Measurements from ENCODE around the gene STK35. TPM values are rescaled to one million over a fixed set of nuclear protein-coding genes. Genes with fewer than 3 reads are reported as not detected.

STK35 gene
- total and polyA plus RNA-seq, 2 of the 13 experiments (the other 11 are each of a cell fraction or from before 2014, with no cell fraction given): 27.4 to 29.8 TPM

DNA sequence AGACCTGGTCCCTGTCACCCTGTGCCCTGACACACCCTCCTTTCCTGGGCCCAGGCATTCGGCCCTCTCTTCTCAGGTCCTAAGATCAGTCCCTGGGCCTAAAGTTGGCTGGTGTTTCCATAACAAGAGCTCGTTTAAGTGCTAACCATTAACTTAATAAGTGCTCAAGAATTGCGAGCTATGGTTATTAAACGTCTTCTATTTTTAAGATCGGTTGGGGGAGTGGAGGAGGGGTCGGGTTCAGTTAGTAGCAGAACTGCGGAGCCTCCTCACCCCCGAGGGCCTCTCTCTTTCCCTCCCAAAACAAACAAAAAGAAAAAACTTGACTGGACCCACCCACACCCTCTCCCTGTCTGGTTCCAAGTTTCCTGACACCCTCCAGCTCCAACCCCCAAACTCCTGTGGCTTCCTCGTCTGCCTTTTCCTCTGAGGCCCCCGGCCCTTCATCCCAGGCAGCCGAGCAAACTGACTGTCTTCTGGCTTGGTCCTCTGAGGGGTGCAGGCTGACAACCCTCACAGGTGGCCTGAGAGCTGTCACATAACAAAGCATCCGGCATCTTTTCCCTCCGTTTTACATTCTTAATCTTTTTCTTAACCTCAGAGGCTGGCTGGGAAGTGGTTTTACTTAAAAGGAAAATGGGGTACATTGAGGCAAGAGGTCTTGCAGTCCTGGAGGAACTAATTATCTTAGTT lies 2.0 kb downstream of the STK35 start (continued):
- TF ChIP-seq, protein P1, sequence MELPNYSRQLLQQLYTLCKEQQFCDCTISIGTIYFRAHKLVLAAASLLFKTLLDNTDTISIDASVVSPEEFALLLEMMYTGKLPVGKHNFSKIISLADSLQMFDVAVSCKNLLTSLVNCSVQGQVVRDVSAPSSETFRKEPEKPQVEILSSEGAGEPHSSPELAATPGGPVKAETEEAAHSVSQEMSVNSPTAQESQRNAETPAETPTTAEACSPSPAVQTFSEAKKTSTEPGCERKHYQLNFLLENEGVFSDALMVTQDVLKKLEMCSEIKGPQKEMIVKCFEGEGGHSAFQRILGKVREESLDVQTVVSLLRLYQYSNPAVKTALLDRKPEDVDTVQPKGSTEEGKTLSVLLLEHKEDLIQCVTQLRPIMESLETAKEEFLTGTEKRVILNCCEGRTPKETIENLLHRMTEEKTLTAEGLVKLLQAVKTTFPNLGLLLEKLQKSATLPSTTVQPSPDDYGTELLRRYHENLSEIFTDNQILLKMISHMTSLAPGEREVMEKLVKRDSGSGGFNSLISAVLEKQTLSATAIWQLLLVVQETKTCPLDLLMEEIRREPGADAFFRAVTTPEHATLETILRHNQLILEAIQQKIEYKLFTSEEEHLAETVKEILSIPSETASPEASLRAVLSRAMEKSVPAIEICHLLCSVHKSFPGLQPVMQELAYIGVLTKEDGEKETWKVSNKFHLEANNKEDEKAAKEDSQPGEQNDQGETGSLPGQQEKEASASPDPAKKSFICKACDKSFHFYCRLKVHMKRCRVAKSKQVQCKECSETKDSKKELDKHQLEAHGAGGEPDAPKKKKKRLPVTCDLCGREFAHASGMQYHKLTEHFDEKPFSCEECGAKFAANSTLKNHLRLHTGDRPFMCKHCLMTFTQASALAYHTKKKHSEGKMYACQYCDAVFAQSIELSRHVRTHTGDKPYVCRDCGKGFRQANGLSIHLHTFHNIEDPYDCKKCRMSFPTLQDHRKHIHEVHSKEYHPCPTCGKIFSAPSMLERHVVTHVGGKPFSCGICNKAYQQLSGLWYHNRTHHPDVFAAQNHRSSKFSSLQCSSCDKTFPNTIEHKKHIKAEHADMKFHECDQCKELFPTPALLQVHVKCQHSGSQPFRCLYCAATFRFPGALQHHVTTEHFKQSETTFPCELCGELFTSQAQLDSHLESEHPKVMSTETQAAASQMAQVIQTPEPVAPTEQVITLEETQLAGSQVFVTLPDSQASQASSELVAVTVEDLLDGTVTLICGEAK (IDR thresholded peaks at IDR 0.05): no peak
- TF ChIP-seq, protein P1 (CRISPR knock-in tag; IDR thresholded peaks at IDR 0.05): 0 out of 2 replicates have a peak, but pooled peaks have one; percentile 10
- TF ChIP-seq SIX4 (CRISPR knock-in tag; IDR thresholded peaks at IDR 0.05) (0 out of 2 replicates have a peak, but pooled peaks have one; percentile 52), ZFP41 (CRISPR knock-in tag; IDR thresholded peaks at IDR 0.05; ENCODE audit: borderline replicate concordance) (no peak), ZNF441 (CRISPR knock-in tag; IDR thresholded peaks at IDR 0.05; ENCODE audit: borderline replicate concordance) (no peak; the same call in 1 of the 2 replicates), ZNF446 (CRISPR knock-in tag; IDR thresholded peaks at IDR 0.05) (no peak), ZNF232 (CRISPR knock-in tag; IDR thresholded peaks at IDR 0.05; ENCODE audit: borderline replicate concordance) (0 out of 2 replicates have a peak, but pooled peaks have one; percentile 60), YEATS4 (CRISPR knock-in tag; IDR thresholded peaks at IDR 0.05; ENCODE audit: borderline replicate concordance) (no peak), AKAP8 (CRISPR knock-in tag; IDR thresholded peaks at IDR 0.05) (no peak), POLR2AphosphoS5 (IDR thresholded peaks at IDR 0.05; ENCODE audit: low read depth, low read length) (peak; percentile 31; the same call in 1 of the 2 replicates), ZNF550 (CRISPR knock-in tag; IDR thresholded peaks at IDR 0.05; ENCODE audit: borderline replicate concordance) (no peak; the same call in 1 of the 2 replicates), BRD4 (CRISPR knock-in tag; IDR thresholded peaks at IDR 0.05) (no peak), HNRNPUL1 (IDR thresholded peaks at IDR 0.05; ENCODE audit: low read depth, low read length) (no peak), ZNF180 (CRISPR knock-in tag; IDR thresholded peaks at IDR 0.05; ENCODE audit: borderline replicate concordance, low read depth) (no peak), ZNF121 (CRISPR knock-in tag; IDR thresholded peaks at IDR 0.05) (no peak)
- TF ChIP-seq, protein P2, sequence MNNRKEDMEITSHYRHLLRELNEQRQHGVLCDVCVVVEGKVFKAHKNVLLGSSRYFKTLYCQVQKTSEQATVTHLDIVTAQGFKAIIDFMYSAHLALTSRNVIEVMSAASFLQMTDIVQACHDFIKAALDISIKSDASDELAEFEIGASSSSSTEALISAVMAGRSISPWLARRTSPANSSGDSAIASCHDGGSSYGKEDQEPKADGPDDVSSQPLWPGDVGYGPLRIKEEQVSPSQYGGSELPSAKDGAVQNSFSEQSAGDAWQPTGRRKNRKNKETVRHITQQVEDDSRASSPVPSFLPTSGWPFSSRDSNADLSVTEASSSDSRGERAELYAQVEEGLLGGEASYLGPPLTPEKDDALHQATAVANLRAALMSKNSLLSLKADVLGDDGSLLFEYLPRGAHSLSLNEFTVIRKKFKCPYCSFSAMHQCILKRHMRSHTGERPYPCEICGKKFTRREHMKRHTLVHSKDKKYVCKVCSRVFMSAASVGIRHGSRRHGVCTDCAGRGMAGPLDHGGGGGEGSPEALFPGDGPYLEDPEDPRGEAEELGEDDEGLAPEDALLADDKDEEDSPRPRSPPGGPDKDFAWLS (CRISPR knock-in tag; IDR thresholded peaks at IDR 0.05; ENCODE audit: borderline replicate concordance): no peak
- TF ChIP-seq, protein P3, sequence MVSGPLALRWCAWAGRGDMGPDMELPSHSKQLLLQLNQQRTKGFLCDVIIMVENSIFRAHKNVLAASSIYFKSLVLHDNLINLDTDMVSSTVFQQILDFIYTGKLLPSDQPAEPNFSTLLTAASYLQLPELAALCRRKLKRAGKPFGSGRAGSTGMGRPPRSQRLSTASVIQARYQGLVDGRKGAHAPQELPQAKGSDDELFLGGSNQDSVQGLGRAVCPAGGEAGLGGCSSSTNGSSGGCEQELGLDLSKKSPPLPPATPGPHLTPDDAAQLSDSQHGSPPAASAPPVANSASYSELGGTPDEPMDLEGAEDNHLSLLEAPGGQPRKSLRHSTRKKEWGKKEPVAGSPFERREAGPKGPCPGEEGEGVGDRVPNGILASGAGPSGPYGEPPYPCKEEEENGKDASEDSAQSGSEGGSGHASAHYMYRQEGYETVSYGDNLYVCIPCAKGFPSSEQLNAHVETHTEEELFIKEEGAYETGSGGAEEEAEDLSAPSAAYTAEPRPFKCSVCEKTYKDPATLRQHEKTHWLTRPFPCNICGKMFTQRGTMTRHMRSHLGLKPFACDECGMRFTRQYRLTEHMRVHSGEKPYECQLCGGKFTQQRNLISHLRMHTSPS (CRISPR knock-in tag; IDR thresholded peaks at IDR 0.05; ENCODE audit: low read depth): 0 out of 2 replicates have a peak, but pooled peaks have one; percentile 18

Measured in HepG2 (cell line).